HepG2 (cell line): Measurements from ENCODE around the gene TSNAXIP1. TPM values are rescaled to one million over a fixed set of nuclear protein-coding genes. Genes with fewer than 3 reads are reported as not detected.
A peak's percentile ranks its signal among the peaks of the same experiment; 100 is the strongest.

Source experiments
- ARNT ChIP-seq: fragments of 450-650 bp; IDR thresholded peaks from 2 replicates; pipeline ENCODE4 v1.6.1; 2017
- HNRNPLL ChIP-seq: fragments of 200-400 bp; formaldehyde crosslinking; IDR thresholded peaks from 2 replicates; pipeline ENCODE4 v1.6.1; 2017; ENCODE audit warnings: mild to moderate bottlenecking, low read depth, low read length; ENCODE audit not compliant: poor library complexity, severe bottlenecking
- NBN ChIP-seq: fragments of 450-650 bp; conservative IDR thresholded peaks from 2 replicates; pipeline ENCODE4 v1.6.1; 2017
- PHF8 ChIP-seq: sonication (generic); formaldehyde crosslinking; IDR thresholded peaks from 2 replicates; pipeline ENCODE4 v1.5.0; 2020; ENCODE audit warnings: missing genetic modification reagents
- RAD51 ChIP-seq: fragments of 450-650 bp; IDR thresholded peaks from 2 replicates; pipeline ENCODE4 v1.6.1; 2016; ENCODE audit warnings: borderline replicate concordance
- TEAD2 ChIP-seq: sonication (generic); formaldehyde crosslinking; IDR thresholded peaks from 2 replicates; pipeline ENCODE4 v1.9.0; 2021; ENCODE audit warnings: missing genetic modification reagents
- ZNF326 ChIP-seq: sonication (generic); formaldehyde crosslinking; IDR thresholded peaks from 2 replicates; pipeline ENCODE4 v1.4.0; 2020; ENCODE audit warnings: missing genetic modification reagents, borderline replicate concordance
- ZNF577 ChIP-seq: sonication (generic); formaldehyde crosslinking; IDR thresholded peaks from 2 replicates; pipeline ENCODE4 v1.4.0; 2020; ENCODE audit warnings: mild to moderate bottlenecking, low read depth, missing genetic modification reagents, borderline replicate concordance
- ZNF615 ChIP-seq: sonication (generic); formaldehyde crosslinking; IDR thresholded peaks from 2 replicates; pipeline ENCODE4 v1.5.0; 2020; ENCODE audit warnings: mild to moderate bottlenecking, missing genetic modification reagents, borderline replicate concordance
- polyA plus RNA-seq, 8 experiments: library from polyadenylated mRNA; depleted of rRNA in 3 of 8; stranded (reverse) in 7 of 8; unstranded in 1 of 8; fragments of >200 nt; fragmentation: Illumina TruSeq in 4 of 8; extraction: Trizol in 4 of 8; gene quantifications; 2 replicates each; pipeline versions ENCODE4 v1.2.1 to v1.2.3, GENCODE V29; 2011 to 2016; ENCODE audit warnings: low read depth in 4 of 8, missing spikeins in 1 of 8, mixed read lengths in 1 of 8; ENCODE audit not compliant: insufficient read depth in 1 of 8
- total RNA-seq, 5 experiments: library from RNA; depleted of rRNA; stranded (reverse); fragments of >200 nt; fragmentation: Illumina TruSeq; extraction: Trizol; gene quantifications; 2 replicates each; pipeline ENCODE4 v1.2.3, GENCODE V29; 2016; ENCODE audit warnings: low read depth in 1 of 5
- TF ChIP-seq, protein P1 (sequence below), 2 experiments: sonication (generic) in 1 of 2; formaldehyde crosslinking in 1 of 2; IDR thresholded peaks; 2 replicates each; pipeline versions ENCODE4 v1.4.0 to v1.6.1; 2016 to 2020; ENCODE audit warnings: borderline replicate concordance in 1 of 2, low read depth in 1 of 2, mild to moderate bottlenecking in 1 of 2, missing genetic modification reagents in 1 of 2
- TF ChIP-seq, protein P2 (sequence below): sonication (generic); formaldehyde crosslinking; IDR thresholded peaks from 2 replicates; pipeline ENCODE4 v1.5.1; 2020; ENCODE audit warnings: missing genetic modification reagents, mild to moderate bottlenecking, borderline replicate concordance
- TF ChIP-seq, protein P3 (sequence below): sonication (generic); formaldehyde crosslinking; IDR thresholded peaks from 2 replicates; pipeline ENCODE4; 2020; ENCODE audit warnings: missing genetic modification reagents, mild to moderate bottlenecking, borderline replicate concordance
- TF ChIP-seq, protein P4 (sequence below): sonication (generic); formaldehyde crosslinking; IDR thresholded peaks from 2 replicates; pipeline ENCODE4 v1.4.0; 2020; ENCODE audit warnings: missing genetic modification reagents, borderline replicate concordance
- TF ChIP-seq, protein P5 (sequence below): sonication (generic); formaldehyde crosslinking; IDR thresholded peaks from 2 replicates; pipeline ENCODE4 v1.5.0; 2020; ENCODE audit warnings: missing genetic modification reagents

Gene TSNAXIP1
- total and polyA plus RNA-seq, 2 of the 13 experiments (the other 11 are each of a cell fraction or from before 2014, with no cell fraction given) = 0.37 to 0.86 TPM

DNA sequence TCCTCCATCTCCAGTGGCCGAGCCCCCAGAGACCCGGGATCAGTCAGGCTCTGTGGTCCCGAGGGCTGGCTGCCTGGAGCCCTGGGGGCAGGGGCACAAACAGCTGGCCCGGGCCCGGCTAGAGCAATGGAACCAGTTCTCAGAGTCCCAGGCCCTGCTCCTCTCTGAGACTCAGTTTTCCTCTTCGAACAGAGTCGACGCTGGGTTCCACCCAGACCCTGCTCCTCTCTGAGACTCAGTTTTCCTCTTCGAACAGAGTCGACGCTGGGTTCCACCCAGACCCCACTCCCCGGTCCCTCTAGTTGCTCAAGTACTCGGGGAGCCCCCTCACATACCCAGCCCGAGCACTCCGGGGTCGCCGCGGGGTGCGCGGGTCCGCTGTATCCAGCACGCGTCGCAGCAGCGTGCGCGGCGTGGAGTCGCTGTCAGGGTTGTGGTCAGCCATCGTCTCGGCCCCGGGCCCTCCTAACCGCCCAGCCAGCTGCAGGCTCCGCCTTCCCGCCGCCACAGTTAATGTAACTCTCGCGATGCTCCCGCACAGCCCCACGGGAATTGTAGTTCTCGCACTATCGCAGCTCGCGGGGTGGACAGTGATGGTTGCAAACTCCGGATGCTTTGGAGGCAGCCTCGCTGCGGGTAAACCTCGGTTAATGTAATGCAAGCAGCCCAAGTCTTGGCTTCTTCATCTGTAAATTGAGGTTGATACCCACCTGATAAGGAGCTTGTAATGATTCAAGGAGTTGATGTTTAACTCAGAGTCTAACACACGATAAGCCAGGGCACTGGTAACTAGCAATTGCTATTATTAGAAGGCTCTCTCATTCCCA is 26.9 kb downstream of the TSNAXIP1 start (continued):
- TF ChIP-seq, protein P1, sequence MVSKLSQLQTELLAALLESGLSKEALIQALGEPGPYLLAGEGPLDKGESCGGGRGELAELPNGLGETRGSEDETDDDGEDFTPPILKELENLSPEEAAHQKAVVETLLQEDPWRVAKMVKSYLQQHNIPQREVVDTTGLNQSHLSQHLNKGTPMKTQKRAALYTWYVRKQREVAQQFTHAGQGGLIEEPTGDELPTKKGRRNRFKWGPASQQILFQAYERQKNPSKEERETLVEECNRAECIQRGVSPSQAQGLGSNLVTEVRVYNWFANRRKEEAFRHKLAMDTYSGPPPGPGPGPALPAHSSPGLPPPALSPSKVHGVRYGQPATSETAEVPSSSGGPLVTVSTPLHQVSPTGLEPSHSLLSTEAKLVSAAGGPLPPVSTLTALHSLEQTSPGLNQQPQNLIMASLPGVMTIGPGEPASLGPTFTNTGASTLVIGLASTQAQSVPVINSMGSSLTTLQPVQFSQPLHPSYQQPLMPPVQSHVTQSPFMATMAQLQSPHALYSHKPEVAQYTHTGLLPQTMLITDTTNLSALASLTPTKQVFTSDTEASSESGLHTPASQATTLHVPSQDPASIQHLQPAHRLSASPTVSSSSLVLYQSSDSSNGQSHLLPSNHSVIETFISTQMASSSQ (IDR thresholded peaks at IDR 0.05; ENCODE audit: low read depth) = peak; percentile 65
- TF ChIP-seq, protein P1 (CRISPR knock-in tag; IDR thresholded peaks at IDR 0.05; ENCODE audit: borderline replicate concordance) = peak; percentile 85; the same call in 1 of the 2 replicates
- TF ChIP-seq HNRNPLL (peak; percentile 31), RAD51 (no peak), TEAD2 (0 out of 2 replicates have a peak, but pooled peaks have one; percentile 27), ZNF577 (no peak), PHF8 (CRISPR knock-in tag) (peak; percentile 97), ZNF615 (CRISPR knock-in tag) (peak; percentile 96; the same call in 1 of the 2 replicates), NBN (no peak), ZNF326 (CRISPR knock-in tag) (no peak), ARNT (no peak)
- TF ChIP-seq, protein P2, sequence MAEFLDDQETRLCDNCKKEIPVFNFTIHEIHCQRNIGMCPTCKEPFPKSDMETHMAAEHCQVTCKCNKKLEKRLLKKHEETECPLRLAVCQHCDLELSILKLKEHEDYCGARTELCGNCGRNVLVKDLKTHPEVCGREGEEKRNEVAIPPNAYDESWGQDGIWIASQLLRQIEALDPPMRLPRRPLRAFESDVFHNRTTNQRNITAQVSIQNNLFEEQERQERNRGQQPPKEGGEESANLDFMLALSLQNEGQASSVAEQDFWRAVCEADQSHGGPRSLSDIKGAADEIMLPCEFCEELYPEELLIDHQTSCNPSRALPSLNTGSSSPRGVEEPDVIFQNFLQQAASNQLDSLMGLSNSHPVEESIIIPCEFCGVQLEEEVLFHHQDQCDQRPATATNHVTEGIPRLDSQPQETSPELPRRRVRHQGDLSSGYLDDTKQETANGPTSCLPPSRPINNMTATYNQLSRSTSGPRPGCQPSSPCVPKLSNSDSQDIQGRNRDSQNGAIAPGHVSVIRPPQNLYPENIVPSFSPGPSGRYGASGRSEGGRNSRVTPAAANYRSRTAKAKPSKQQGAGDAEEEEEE (CRISPR knock-in tag) = 0 out of 2 replicates have a peak, but pooled peaks have one; percentile 28
- TF ChIP-seq, protein P3, sequence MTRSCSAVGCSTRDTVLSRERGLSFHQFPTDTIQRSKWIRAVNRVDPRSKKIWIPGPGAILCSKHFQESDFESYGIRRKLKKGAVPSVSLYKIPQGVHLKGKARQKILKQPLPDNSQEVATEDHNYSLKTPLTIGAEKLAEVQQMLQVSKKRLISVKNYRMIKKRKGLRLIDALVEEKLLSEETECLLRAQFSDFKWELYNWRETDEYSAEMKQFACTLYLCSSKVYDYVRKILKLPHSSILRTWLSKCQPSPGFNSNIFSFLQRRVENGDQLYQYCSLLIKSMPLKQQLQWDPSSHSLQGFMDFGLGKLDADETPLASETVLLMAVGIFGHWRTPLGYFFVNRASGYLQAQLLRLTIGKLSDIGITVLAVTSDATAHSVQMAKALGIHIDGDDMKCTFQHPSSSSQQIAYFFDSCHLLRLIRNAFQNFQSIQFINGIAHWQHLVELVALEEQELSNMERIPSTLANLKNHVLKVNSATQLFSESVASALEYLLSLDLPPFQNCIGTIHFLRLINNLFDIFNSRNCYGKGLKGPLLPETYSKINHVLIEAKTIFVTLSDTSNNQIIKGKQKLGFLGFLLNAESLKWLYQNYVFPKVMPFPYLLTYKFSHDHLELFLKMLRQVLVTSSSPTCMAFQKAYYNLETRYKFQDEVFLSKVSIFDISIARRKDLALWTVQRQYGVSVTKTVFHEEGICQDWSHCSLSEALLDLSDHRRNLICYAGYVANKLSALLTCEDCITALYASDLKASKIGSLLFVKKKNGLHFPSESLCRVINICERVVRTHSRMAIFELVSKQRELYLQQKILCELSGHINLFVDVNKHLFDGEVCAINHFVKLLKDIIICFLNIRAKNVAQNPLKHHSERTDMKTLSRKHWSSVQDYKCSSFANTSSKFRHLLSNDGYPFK (CRISPR knock-in tag) = peak; percentile 92
- TF ChIP-seq, protein P4, sequence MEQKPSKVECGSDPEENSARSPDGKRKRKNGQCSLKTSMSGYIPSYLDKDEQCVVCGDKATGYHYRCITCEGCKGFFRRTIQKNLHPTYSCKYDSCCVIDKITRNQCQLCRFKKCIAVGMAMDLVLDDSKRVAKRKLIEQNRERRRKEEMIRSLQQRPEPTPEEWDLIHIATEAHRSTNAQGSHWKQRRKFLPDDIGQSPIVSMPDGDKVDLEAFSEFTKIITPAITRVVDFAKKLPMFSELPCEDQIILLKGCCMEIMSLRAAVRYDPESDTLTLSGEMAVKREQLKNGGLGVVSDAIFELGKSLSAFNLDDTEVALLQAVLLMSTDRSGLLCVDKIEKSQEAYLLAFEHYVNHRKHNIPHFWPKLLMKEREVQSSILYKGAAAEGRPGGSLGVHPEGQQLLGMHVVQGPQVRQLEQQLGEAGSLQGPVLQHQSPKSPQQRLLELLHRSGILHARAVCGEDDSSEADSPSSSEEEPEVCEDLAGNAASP (CRISPR knock-in tag) = peak; percentile 72; the same call in 1 of the 2 replicates
- TF ChIP-seq, protein P5, sequence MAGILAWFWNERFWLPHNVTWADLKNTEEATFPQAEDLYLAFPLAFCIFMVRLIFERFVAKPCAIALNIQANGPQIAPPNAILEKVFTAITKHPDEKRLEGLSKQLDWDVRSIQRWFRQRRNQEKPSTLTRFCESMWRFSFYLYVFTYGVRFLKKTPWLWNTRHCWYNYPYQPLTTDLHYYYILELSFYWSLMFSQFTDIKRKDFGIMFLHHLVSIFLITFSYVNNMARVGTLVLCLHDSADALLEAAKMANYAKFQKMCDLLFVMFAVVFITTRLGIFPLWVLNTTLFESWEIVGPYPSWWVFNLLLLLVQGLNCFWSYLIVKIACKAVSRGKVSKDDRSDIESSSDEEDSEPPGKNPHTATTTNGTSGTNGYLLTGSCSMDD = 0 out of 2 replicates have a peak, but pooled peaks have one; percentile 53
